K562 (cell line): ENCODE data around the gene OLFM4. TPM values are rescaled to one million over a fixed set of nuclear protein-coding genes. Genes with fewer than 3 reads are reported as not detected.

ENCODE experiments used
- ATAC-seq: fragments of 200-7000 bp; cut with Tn5 transposase; 3 replicates; pipeline ENCODE4 v1.9.1; 2020; ENCODE audit warnings: moderate library complexity
- BruUV-seq: library from RNA; stranded (reverse); fragments of 400-500 nt; replicated peaks from 2 replicates; lab custom pipeline; 2021; lab: Mats Ljungman, UMichigan
- CTCF ChIA-PET: fragments of 300-600 bp; formaldehyde crosslinking; extraction: SDS; loops from one replicate; lab custom pipeline; 2021; ENCODE audit warnings: low intra/inter-chr PET ratio; lab: Yijun Ruan, JAX
- POLR2A ChIA-PET: fragments of 300-600, 350-650 bp; sonication (Branson Sonifier 250); formaldehyde crosslinking; extraction: SDS; loops from one replicate; lab custom pipeline; 2021; ENCODE audit warnings: antibody characterized with exemption, inconsistent platforms; lab: Yijun Ruan, JAX
- DNase-seq, 4 experiments: peaks; one replicate each; pipeline versions ENCODE4 v3.0.0 to v3.0.0-alpha.2; 2011 to 2018; ENCODE audit warnings: low spot score in 3 of 4, mixed read lengths in 3 of 4; ENCODE audit errors: extremely low read depth in 1 of 4
- FAIRE-seq: peaks from 2 replicates; lab custom pipeline; 2011; peaks lifted over from hg19 to GRCh38; lab: Jason Lieb, UNC
- H2AFZ ChIP-seq: 2 replicates; pipeline ENCODE4 v1.6.0; 2011; ENCODE audit warnings: low read depth, low read length, control low read depth, inconsistent platforms
- H3K27ac ChIP-seq: fragments of 200-600 bp; 3 replicates; pipeline ENCODE4 v1.8.0; 2011; ENCODE audit warnings: low read depth, mild to moderate bottlenecking, control low read depth, inconsistent platforms, low read length, moderate library complexity, mixed read lengths; ENCODE audit errors: extremely low read depth
- H3K27me3 ChIP-seq, 2 experiments: fragments of 300-600 bp in 1 of 2; 2 replicates in 1 of 2; 3 replicates in 1 of 2; pipeline versions ENCODE4 v1.6.0 to v1.8.0; 2011; ENCODE audit warnings: inconsistent platforms in 2 of 2, low read length in 2 of 2, mild to moderate bottlenecking in 1 of 2, mixed read lengths in 1 of 2, moderate library complexity in 1 of 2; ENCODE audit not compliant: control insufficient read depth in 2 of 2, insufficient read depth in 2 of 2
- H3K36me3 ChIP-seq: fragments of 300-600 bp; 3 replicates; pipeline ENCODE4 v1.8.0; 2011; ENCODE audit warnings: mild to moderate bottlenecking, low read length, inconsistent platforms; ENCODE audit not compliant: control insufficient read depth, insufficient read depth
- H3K4me1 ChIP-seq, 2 experiments: fragments of 200-600 bp in 1 of 2; replicated peaks in 1 of 2; 2 replicates in 1 of 2; 3 replicates in 1 of 2; pipeline versions ENCODE4 v1.5.1 to v1.8.0; 2011; ENCODE audit warnings: inconsistent platforms in 2 of 2, low read length in 2 of 2, mild to moderate bottlenecking in 1 of 2, mixed read lengths in 1 of 2, moderate library complexity in 1 of 2; ENCODE audit not compliant: control insufficient read depth in 2 of 2, insufficient read depth in 2 of 2
- H3K4me2 ChIP-seq: 2 replicates; pipeline ENCODE4 v1.6.1; 2011; ENCODE audit warnings: low read length, control low read depth, inconsistent platforms, mixed read lengths; ENCODE audit not compliant: insufficient read depth
- H3K4me3 ChIP-seq: fragments of 200-600 bp; sonication (generic), shearing (Covaris generic); 2 replicates; pipeline ENCODE4 v1.5.1; 2016; ENCODE audit warnings: control low read depth, inconsistent platforms
- H3K79me2 ChIP-seq: fragments of 200-600 bp; 3 replicates; pipeline ENCODE4 v1.8.0; 2011; ENCODE audit warnings: low read length, inconsistent platforms; ENCODE audit not compliant: control insufficient read depth, insufficient read depth
- H3K9ac ChIP-seq, 2 experiments: 2 replicates each; pipeline versions ENCODE4 v1.6.0 to v1.6.1; 2011; ENCODE audit warnings: low read depth in 2 of 2, low read length in 2 of 2, control low read depth in 1 of 2, inconsistent platforms in 1 of 2, mild to moderate bottlenecking in 1 of 2, mixed read lengths in 1 of 2; ENCODE audit not compliant: insufficient read depth in 1 of 2
- H3K9me1 ChIP-seq: one replicate; pipeline ENCODE4 v1.6.0; 2011; ENCODE audit warnings: inconsistent platforms, mild to moderate bottlenecking, low read length, moderate library complexity; ENCODE audit not compliant: control insufficient read depth, insufficient read depth
- H3K9me3 ChIP-seq: replicated peaks from 2 replicates; pipeline ENCODE4 v1.5.1; 2011; ENCODE audit warnings: low read depth, low read length, inconsistent platforms; ENCODE audit not compliant: control insufficient read depth, insufficient read depth
- H4K20me1 ChIP-seq: replicated peaks from 2 replicates; pipeline ENCODE4 v1.6.1; 2011; ENCODE audit warnings: low read length, inconsistent platforms, mixed read lengths; ENCODE audit not compliant: control insufficient read depth, insufficient read depth
- HDAC6 ChIP-seq: IDR thresholded peaks from 2 replicates; pipeline ENCODE4 v1.6.1; 2012; ENCODE audit warnings: low read depth, mild to moderate bottlenecking, control low read depth, inconsistent platforms, low read length, moderate library complexity
- JUND ChIP-seq, 2 experiments: IDR thresholded peaks; 2 replicates in 1 of 2; 3 replicates in 1 of 2; pipeline ENCODE4 v1.6.1; 2011; ENCODE audit warnings: borderline replicate concordance in 2 of 2, low read depth in 2 of 2, low read length in 2 of 2, improper control_type of control experiment in 1 of 2, missing biosample characterization in 1 of 2, missing genetic modification characterization in 1 of 2, missing genetic modification reagents in 1 of 2
- PTTG1 ChIP-seq: fragments of 450-650 bp; IDR thresholded peaks from 2 replicates; pipeline ENCODE4 v1.6.1; 2016; ENCODE audit warnings: low read depth, mild to moderate bottlenecking, missing genetic modification characterization, missing compliant biosample characterization
- SRF ChIP-seq, 2 experiments: fragments of 250-450, 450-650 bp in 1 of 2; sonication (Bioruptor Pico) in 1 of 2; sonication (generic) in 1 of 2; formaldehyde crosslinking; IDR thresholded peaks; 2 replicates each; pipeline versions ENCODE4 v1.5.0 to v1.5.1; 2020 to 2022; ENCODE audit warnings: mild to moderate bottlenecking in 1 of 2, missing genetic modification reagents in 1 of 2
- SUPT5H ChIP-seq: fragments of 450-650 bp; IDR thresholded peaks from 2 replicates; pipeline ENCODE4 v1.6.1; 2016
- ZNF133 ChIP-seq: fragments of 250-450 bp; sonication (Bioruptor Pico); IDR thresholded peaks from 2 replicates; pipeline ENCODE4 v1.4.0; 2020; ENCODE audit warnings: mild to moderate bottlenecking
- ZNF586 ChIP-seq: fragments of 450-650 bp; formaldehyde crosslinking; conservative IDR thresholded peaks from 2 replicates; pipeline ENCODE4 v1.4.0; 2020; ENCODE audit warnings: mild to moderate bottlenecking, moderate library complexity
- ZNF644 ChIP-seq: fragments of 200-800 bp; sonication (Bioruptor generic); IDR thresholded peaks from 2 replicates; pipeline ENCODE4 v1.6.1; 2016; ENCODE audit warnings: low read depth, missing genetic modification characterization, missing compliant biosample characterization
- WGBS: fragments of 100-300 bp; shearing (Covaris generic); methylation state at CpG from one replicate; pipeline ENCODE4 v1.1.6; 2016; ENCODE audit warnings: low coverage, mixed read lengths; ENCODE audit not compliant: insufficient coverage; ENCODE audit errors: missing lambda C conversion rate; 5-methylcytosine and 5-hydroxymethylcytosine counted together
- in situ Hi-C: fragments of 300-500 bp; cut with MboI; formaldehyde crosslinking; loops from 4 replicates; pipeline ENCODE4 v1.15.0; 2018; ENCODE audit warnings: inconsistent platforms, mixed read lengths
- intact Hi-C: fragments of 100-400 bp; cut with micrococcal nuclease; formaldehyde crosslinking; loops from 2 replicates; pipeline ENCODE4 v1.14.2; 2022
- polyA plus RNA-seq, 8 experiments: library from polyadenylated mRNA; depleted of rRNA in 4 of 8; stranded (reverse) in 5 of 8; unstranded in 3 of 8; fragments of >200 nt; fragmentation: Nextera tagmentation in 2 of 8; fragmentation: Illumina TruSeq in 1 of 8; extraction: Ambion mirVana in 2 of 8; extraction: Trizol in 1 of 8; gene quantifications; 2 replicates each; pipeline versions ENCODE4 v1.2.1 to v1.2.3, GENCODE V29; 2011 to 2014; ENCODE audit warnings: inconsistent platforms in 1 of 8, missing spikeins in 1 of 8
- total RNA-seq, 7 experiments: library from RNA; depleted of rRNA in 6 of 7; stranded (reverse); fragments of >200 nt in 6 of 7; fragmentation: Illumina TruSeq in 2 of 7; extraction: Trizol in 2 of 7; gene quantifications; 2 replicates each; pipeline versions ENCODE4 v1.2.1 to v1.2.3, GENCODE V29; 2011 to 2021; ENCODE audit warnings: low replicate concordance in 1 of 7
- TF ChIP-seq, protein P1 (sequence below): fragments of 250-450 bp; sonication (Bioruptor Pico); IDR thresholded peaks from 2 replicates; pipeline ENCODE4 v1.8.0; 2022; ENCODE audit warnings: moderate library complexity, mild to moderate bottlenecking, inconsistent platforms
- TF ChIP-seq, protein P2 (sequence below): sonication (generic); formaldehyde crosslinking; IDR thresholded peaks from 2 replicates; pipeline ENCODE4 v1.8.0; 2023; ENCODE audit warnings: mild to moderate bottlenecking, missing genetic modification reagents
- TF ChIP-seq, protein P3 (sequence below): sonication (generic); formaldehyde crosslinking; IDR thresholded peaks from 2 replicates; pipeline ENCODE4 v1.8.1; 2022; ENCODE audit warnings: missing genetic modification reagents

The OLFM4 gene
- total and polyA plus RNA-seq, 9 of the 15 experiments (the other 6 are each of a cell fraction or from before 2014, with no cell fraction given), result not detected

DNA sequence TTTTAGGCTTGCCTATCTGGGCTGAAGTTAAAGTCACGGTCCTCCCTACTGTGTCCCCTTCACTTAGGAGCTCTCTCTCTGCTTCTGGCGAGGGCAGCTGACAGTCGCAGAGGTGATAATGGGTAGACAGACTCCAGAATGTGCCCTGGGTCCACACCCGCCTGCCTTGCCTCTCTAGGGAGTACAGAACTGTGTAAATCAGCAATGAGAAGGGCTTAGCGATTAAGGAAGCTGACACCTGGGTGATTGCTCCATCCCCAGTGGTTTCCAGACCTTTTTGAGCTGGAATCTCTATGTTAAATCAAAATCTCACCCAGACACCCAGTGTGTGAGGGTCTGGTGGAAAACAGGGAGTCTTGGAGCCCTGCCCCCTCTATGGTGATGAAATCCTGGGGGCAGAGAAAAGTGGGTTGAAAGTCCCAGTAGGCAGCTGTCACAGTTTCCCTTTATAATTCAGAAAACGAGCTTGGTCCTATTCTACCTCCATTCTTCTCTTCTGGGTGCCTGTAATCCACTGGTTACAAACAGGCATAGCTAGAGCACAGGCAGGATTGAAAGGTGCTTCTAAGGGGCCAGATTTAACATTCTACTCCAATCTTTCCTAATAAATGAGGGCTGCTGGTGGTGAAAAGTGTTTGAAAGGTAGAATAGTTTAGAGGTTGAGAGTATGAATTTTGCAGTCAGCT, 46.9 kb downstream of the OLFM4 start:
- no peaks in the 10 kb centered on the region for H3K4me1 ChIP-seq
- no peak overlapping the region for H3K4me3 ChIP-seq
- no peaks in the 10 kb centered on the region for H3K36me3 ChIP-seq
- ATAC-seq, result no peak
- H2AFZ ChIP-seq, result no peak overlapping the region
- no peak overlapping the region for H3K4me2 ChIP-seq
- H3K9me3 ChIP-seq, result no peaks in the 10 kb centered on the region
- no peaks in the 10 kb centered on the region for H3K79me2 ChIP-seq
- 0% methylated on average over 5 of the region's 6 CpGs for WGBS
- no peak overlapping the region for H3K9ac ChIP-seq
- H3K9me1 ChIP-seq, result no peaks in the 10 kb centered on the region
- no peaks in the 10 kb centered on the region for H3K27me3 ChIP-seq
- H4K20me1 ChIP-seq, result no peaks in the 10 kb centered on the region
- POLR2A ChIA-PET, result interaction anchor here (0.6 kb wide), 1 partner anchor 39 kb away, joined by 4 read pairs; no protein-coding TSS in a partner anchor
- CTCF ChIA-PET, result no interaction called here
- TF ChIP-seq, protein P1, sequence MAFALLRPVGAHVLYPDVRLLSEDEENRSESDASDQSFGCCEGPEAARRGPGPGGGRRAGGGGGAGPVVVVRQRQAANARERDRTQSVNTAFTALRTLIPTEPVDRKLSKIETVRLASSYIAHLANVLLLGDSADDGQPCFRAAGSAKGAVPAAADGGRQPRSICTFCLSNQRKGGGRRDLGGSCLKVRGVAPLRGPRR, result no peak
- TF ChIP-seq ZNF133 (no peak), SUPT5H (no peak), JUND (IDR thresholded peaks at IDR 0.05; ENCODE audit: borderline replicate concordance, low read depth, low read length) (no peak), JUND (tag; IDR thresholded peaks at IDR 0.05; ENCODE audit: borderline replicate concordance, low read depth, low read length) (no peak), SRF (CRISPR knock-in tag; IDR thresholded peaks at IDR 0.05) (no peak), ZNF586 (CRISPR knock-in tag) (no peak), PTTG1 (tag) (no peak), HDAC6 (no peak), ZNF644 (tag) (no peak)
- TF ChIP-seq, protein P2, sequence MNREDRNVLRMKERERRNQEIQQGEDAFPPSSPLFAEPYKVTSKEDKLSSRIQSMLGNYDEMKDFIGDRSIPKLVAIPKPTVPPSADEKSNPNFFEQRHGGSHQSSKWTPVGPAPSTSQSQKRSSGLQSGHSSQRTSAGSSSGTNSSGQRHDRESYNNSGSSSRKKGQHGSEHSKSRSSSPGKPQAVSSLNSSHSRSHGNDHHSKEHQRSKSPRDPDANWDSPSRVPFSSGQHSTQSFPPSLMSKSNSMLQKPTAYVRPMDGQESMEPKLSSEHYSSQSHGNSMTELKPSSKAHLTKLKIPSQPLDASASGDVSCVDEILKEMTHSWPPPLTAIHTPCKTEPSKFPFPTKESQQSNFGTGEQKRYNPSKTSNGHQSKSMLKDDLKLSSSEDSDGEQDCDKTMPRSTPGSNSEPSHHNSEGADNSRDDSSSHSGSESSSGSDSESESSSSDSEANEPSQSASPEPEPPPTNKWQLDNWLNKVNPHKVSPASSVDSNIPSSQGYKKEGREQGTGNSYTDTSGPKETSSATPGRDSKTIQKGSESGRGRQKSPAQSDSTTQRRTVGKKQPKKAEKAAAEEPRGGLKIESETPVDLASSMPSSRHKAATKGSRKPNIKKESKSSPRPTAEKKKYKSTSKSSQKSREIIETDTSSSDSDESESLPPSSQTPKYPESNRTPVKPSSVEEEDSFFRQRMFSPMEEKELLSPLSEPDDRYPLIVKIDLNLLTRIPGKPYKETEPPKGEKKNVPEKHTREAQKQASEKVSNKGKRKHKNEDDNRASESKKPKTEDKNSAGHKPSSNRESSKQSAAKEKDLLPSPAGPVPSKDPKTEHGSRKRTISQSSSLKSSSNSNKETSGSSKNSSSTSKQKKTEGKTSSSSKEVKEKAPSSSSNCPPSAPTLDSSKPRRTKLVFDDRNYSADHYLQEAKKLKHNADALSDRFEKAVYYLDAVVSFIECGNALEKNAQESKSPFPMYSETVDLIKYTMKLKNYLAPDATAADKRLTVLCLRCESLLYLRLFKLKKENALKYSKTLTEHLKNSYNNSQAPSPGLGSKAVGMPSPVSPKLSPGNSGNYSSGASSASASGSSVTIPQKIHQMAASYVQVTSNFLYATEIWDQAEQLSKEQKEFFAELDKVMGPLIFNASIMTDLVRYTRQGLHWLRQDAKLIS, result no peak
- TF ChIP-seq, protein P3, sequence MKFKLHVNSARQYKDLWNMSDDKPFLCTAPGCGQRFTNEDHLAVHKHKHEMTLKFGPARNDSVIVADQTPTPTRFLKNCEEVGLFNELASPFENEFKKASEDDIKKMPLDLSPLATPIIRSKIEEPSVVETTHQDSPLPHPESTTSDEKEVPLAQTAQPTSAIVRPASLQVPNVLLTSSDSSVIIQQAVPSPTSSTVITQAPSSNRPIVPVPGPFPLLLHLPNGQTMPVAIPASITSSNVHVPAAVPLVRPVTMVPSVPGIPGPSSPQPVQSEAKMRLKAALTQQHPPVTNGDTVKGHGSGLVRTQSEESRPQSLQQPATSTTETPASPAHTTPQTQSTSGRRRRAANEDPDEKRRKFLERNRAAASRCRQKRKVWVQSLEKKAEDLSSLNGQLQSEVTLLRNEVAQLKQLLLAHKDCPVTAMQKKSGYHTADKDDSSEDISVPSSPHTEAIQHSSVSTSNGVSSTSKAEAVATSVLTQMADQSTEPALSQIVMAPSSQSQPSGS (CRISPR knock-in tag), result no peak
- no peak overlapping the region for H3K27ac ChIP-seq
- intact Hi-C loops, result no loop called here
- in situ Hi-C loops, result no loop called here
- DNase-seq, result no peak
- BruUV-seq, result no TSS peak
- FAIRE-seq, result no peak
